Renal cortex interstitium (tissue), 11 donors: Measurements from ENCODE around the gene OXLD1. TPM values are rescaled to one million over a fixed set of nuclear protein-coding genes. Genes with fewer than 3 reads are reported as not detected.

Source experiments
- DNase-seq, 11 donors: peaks; one replicate each; pipeline ENCODE4 v3.0.0-alpha.2; 2013; ENCODE audit warnings: low read depth in 9 of 11, low spot score in 4 of 11; ENCODE audit errors: extremely low read depth in 1 of 11
- polyA plus RNA-seq, 3 donors: library from polyadenylated mRNA; unstranded; fragments of 120-200 nt; gene quantifications; one replicate each; pipeline ENCODE4 v1.2.1, GENCODE V29; 2013; ENCODE audit not compliant: insufficient read length in 3 of 3

Gene OXLD1
- polyA plus RNA-seq, 3 donors = 12.5 to 22.3 (median 17.8) TPM

GRCh38 chr17:81665205-81666091, 957 bp downstream of the OXLD1 start:
- no peak for DNase-seq

- DNase-seq = no peak
Observed at GRCh38 chr17:81664051-81664470, 2.3 kb downstream of the OXLD1 start.

- DNase-seq = no peak
Observed at GRCh38 chr17:81662002-81662401, 4.4 kb downstream of the OXLD1 start.

GRCh38 chr17:81660441-81660840, 6.0 kb downstream of the OXLD1 start:
- no peak for DNase-seq

GRCh38 chr17:81659038-81659437, 7.4 kb downstream of the OXLD1 start:
- no peak for DNase-seq

GRCh38 chr17:81656835-81657234, 9.6 kb downstream of the OXLD1 start:
- no peak for DNase-seq

GRCh38 chr17:81656118-81656743, 10.2 kb downstream of the OXLD1 start, which contains the start of gene PDE6G:
TSS of gene PDE6G (minus strand) at chr17:81656542. CDS start at chr17:81653305, 3,237 bp downstream.
- DNase-seq = no peak

- no peak for DNase-seq
Observed at GRCh38 chr17:81655378-81656117, 10.9 kb downstream of the OXLD1 start.

- DNase-seq = no peak
Observed at GRCh38 chr17:81652906-81653771, 13.3 kb downstream of the OXLD1 start.

- DNase-seq = no peak
Observed at GRCh38 chr17:81651692-81652091, 14.7 kb downstream of the OXLD1 start.

- DNase-seq = no peak
Observed at GRCh38 chr17:81650951-81651350, 15.5 kb downstream of the OXLD1 start.

GRCh38 chr17:81648707-81649085, 17.7 kb downstream of the OXLD1 start:
- DNase-seq = no peak

- no peak for DNase-seq
Observed at GRCh38 chr17:81648013-81648706, 18.2 kb downstream of the OXLD1 start.

- DNase-seq = no peak
Observed at GRCh38 chr17:81647640-81648012, 18.8 kb downstream of the OXLD1 start.

GRCh38 chr17:81646869-81647600, 19.4 kb downstream of the OXLD1 start:
- DNase-seq = no peak

- no peak for DNase-seq
Observed at GRCh38 chr17:81644976-81645952, 21.1 kb downstream of the OXLD1 start.

GRCh38 chr17:81644496-81644895, 21.9 kb downstream of the OXLD1 start:
- DNase-seq = no peak
